Neural cell (in vitro differentiated cells): ENCODE measurements around the gene C1orf21. TPM values are rescaled to one million over a fixed set of nuclear protein-coding genes. Genes with fewer than 3 reads are reported as not detected.

Source experiments
- H2AFZ ChIP-seq: fragments of 200-600, 300-800 bp; sonication (generic), shearing (Covaris generic); 2 replicates; pipeline ENCODE4 v1.6.0; 2014; ENCODE audit warnings: low read depth, mild to moderate bottlenecking, antibody characterized with exemption, low read length, moderate library complexity
- H3F3A ChIP-seq: fragments of 200-600 bp; shearing (Covaris generic); 2 replicates; pipeline ENCODE4 v1.6.1; 2016; ENCODE audit warnings: mild to moderate bottlenecking, moderate library complexity, mixed read lengths, antibody characterized with exemption, low read length; ENCODE audit not compliant: insufficient read depth, poor library complexity, severe bottlenecking
- H3K27ac ChIP-seq: fragments of 200-600, 300-800 bp; sonication (generic), shearing (Covaris generic); 2 replicates; pipeline ENCODE4 v1.5.1; 2014; ENCODE audit warnings: mild to moderate bottlenecking, low read length, moderate library complexity
- H3K27me3 ChIP-seq: fragments of 300-800, 200-600 bp; sonication (generic), shearing (Covaris generic); 2 replicates; pipeline ENCODE4 v1.6.0; 2014; ENCODE audit warnings: mild to moderate bottlenecking, low read depth, low read length, moderate library complexity; ENCODE audit not compliant: insufficient read depth
- H3K36me3 ChIP-seq: fragments of 300-800, 200-600 bp; sonication (generic), shearing (Covaris generic); 2 replicates; pipeline ENCODE4 v1.5.1; 2014; ENCODE audit warnings: mild to moderate bottlenecking, antibody characterized with exemption, low read length, moderate library complexity; ENCODE audit not compliant: insufficient read depth
- H3K4me2 ChIP-seq: fragments of 300-800, 200-600 bp; sonication (generic), shearing (Covaris generic); 2 replicates; pipeline ENCODE4 v1.6.0; 2014; ENCODE audit warnings: mild to moderate bottlenecking, low read length
- H3K4me3 ChIP-seq: fragments of 300-800, 200-600 bp; sonication (generic), shearing (Covaris generic); 2 replicates; pipeline ENCODE4 v1.5.1; 2014; ENCODE audit warnings: mild to moderate bottlenecking, low read length, moderate library complexity
- H3K79me2 ChIP-seq: fragments of 200-600 bp; shearing (Covaris generic); replicated peaks from 2 replicates; pipeline ENCODE4 v1.6.0; 2014; ENCODE audit warnings: mild to moderate bottlenecking, low read length, moderate library complexity; ENCODE audit not compliant: insufficient read depth
- H3K9ac ChIP-seq: fragments of 300-800, 200-600 bp; sonication (generic), shearing (Covaris generic); 2 replicates; pipeline ENCODE4 v1.6.1; 2016; ENCODE audit warnings: mild to moderate bottlenecking, low read length, mixed read lengths
- H3K9me2 ChIP-seq: fragments of 200-600 bp; shearing (Covaris generic); 2 replicates; pipeline ENCODE4 v1.6.1; 2016; ENCODE audit warnings: mild to moderate bottlenecking, low read length, mixed read lengths; ENCODE audit not compliant: insufficient read depth
- H3K9me3 ChIP-seq: fragments of 200-600, 300-800 bp; sonication (generic), shearing (Covaris generic); 2 replicates; pipeline ENCODE4 v1.6.1; 2016; ENCODE audit warnings: mild to moderate bottlenecking, mixed run types, low read length, moderate library complexity, mixed read lengths
- H4K20me1 ChIP-seq: fragments of 200-600 bp; shearing (Covaris generic); 2 replicates; pipeline ENCODE4 v1.6.1; 2016; ENCODE audit warnings: mild to moderate bottlenecking, mixed run types; ENCODE audit not compliant: insufficient read depth
- EP300 ChIP-seq: fragments of 450-650 bp; conservative IDR thresholded peaks from 2 replicates; pipeline ENCODE4 v1.6.1; 2014; ENCODE audit warnings: antibody characterized with exemption, mild to moderate bottlenecking, moderate library complexity; ENCODE audit not compliant: poor library complexity, severe bottlenecking
- EZH2 ChIP-seq: fragments of 200-600, 300-800 bp; shearing (Covaris generic), sonication (generic); IDR thresholded peaks from 2 replicates; pipeline ENCODE4 v1.6.1; 2014; ENCODE audit warnings: antibody characterized with exemption, low read length, borderline replicate concordance, mild to moderate bottlenecking; ENCODE audit not compliant: insufficient read depth, poor library complexity, severe bottlenecking
- MXI1 ChIP-seq: fragments of 450-650 bp; conservative IDR thresholded peaks from 2 replicates; pipeline ENCODE4 v1.6.1; 2014; ENCODE audit warnings: antibody characterized with exemption, mild to moderate bottlenecking; ENCODE audit not compliant: poor library complexity, severe bottlenecking
- POLR2AphosphoS5 ChIP-seq: IDR thresholded peaks from 2 replicates; pipeline ENCODE4 v1.6.1; 2012
- RAD21 ChIP-seq: fragments of 450-650 bp; conservative IDR thresholded peaks from 2 replicates; pipeline ENCODE4 v1.6.1; 2014; ENCODE audit warnings: antibody characterized with exemption, mild to moderate bottlenecking, moderate library complexity
- SMC3 ChIP-seq: fragments of 450-650 bp; conservative IDR thresholded peaks from 2 replicates; pipeline ENCODE4 v1.6.1; 2014; ENCODE audit warnings: antibody characterized with exemption, mild to moderate bottlenecking, moderate library complexity; ENCODE audit not compliant: poor library complexity
- TAF1 ChIP-seq: IDR thresholded peaks from 2 replicates; pipeline ENCODE4 v1.6.1; 2012; ENCODE audit warnings: low read depth
- polyA plus RNA-seq: library from polyadenylated mRNA; depleted of rRNA; stranded (reverse); fragments of >200 nt; gene quantifications from 2 replicates; pipeline ENCODE4 v1.2.3, GENCODE V29; 2014
- TF ChIP-seq, protein P1 (sequence below): IDR thresholded peaks from 2 replicates; pipeline ENCODE4 v1.6.1; 2012; ENCODE audit warnings: borderline replicate concordance
- TF ChIP-seq, protein P2 (sequence below): fragments of 450-650 bp; IDR thresholded peaks from 2 replicates; pipeline ENCODE4 v1.5.1; 2014; ENCODE audit warnings: antibody characterized with exemption, mild to moderate bottlenecking, moderate library complexity; ENCODE audit not compliant: poor library complexity, severe bottlenecking

Gene C1orf21
- polyA plus RNA-seq, 1 donor from 2014 or later = 21.1 TPM

DNA sequence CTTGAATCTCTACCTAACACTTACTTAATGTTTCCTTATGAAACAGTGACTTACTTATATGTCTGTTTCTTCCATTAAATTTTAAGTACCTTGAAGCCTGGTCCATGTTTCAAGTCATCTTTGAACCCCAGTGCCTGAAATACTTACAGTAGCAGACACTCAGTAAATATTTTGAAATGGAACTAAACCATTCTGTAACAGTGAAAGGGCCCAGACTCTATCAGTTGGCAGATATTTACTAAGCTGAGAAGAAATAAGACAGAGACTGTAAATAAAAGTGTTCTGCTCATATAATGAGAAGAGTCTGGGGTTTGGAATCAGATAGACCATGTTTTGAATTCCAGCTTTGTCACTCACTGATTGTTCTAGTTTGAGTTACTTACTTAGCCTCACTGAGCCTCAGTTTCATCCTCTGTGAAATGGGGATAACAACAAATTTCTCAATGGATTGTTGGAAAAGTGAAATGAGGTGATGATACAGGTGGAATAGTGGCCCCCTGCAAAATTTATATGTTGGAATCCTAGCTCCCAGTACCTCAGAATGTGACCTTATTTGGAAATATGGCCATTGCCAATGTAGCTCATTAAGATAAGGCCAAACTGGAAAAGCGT, 19.3 kb upstream of the C1orf21 start:
- Histone ChIP-seq H3K4me2 (no peak overlapping the region), H4K20me1 (no peaks in the 10 kb centered on the region), H3K9ac (no peak overlapping the region)

DNA sequence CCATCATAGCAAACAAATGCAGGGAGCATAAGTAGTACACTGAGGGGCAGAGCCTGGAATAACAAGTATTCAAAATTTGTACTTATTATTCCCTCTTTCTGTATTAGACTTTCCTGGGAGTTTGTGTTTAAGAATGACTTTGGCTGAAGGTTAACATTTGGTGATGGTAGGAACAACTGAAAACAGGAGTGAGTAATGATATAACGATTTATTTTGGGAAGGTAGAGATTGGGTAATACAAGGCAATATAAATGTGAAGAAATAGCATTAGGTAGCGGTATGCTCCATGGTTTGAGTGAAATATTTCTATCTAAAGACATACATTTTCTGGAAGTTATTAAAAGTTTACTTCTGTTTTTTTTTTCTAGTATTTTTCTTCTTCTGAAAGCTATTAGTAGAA, 18.5 kb upstream of the C1orf21 start:
- no peaks in the 10 kb centered on the region for H3K9me2 ChIP-seq
- no peaks in the 10 kb centered on the region for H4K20me1 ChIP-seq
- H3F3A ChIP-seq = no peaks in the 10 kb centered on the region
- no peak overlapping the region for H3K9ac ChIP-seq
- no peaks in the 10 kb centered on the region for H3K9me3 ChIP-seq
- H3K4me3 ChIP-seq = no peak overlapping the region
- H3K36me3 ChIP-seq = no peaks in the 10 kb centered on the region
- H3K79me2 ChIP-seq = no peaks in the 10 kb centered on the region
- no peak for TF ChIP-seq SMC3
- no peak overlapping the region for H2AFZ ChIP-seq
- H3K27me3 ChIP-seq = no peaks in the 10 kb centered on the region
- no peak overlapping the region for H3K4me2 ChIP-seq
- H3K27ac ChIP-seq = no peak overlapping the region

More for the DNA sequence above, 19.3 kb upstream of the C1orf21 start:
- no peak overlapping the region for H3K27ac ChIP-seq
- H3K36me3 ChIP-seq = no peaks in the 10 kb centered on the region
- no peaks in the 10 kb centered on the region for H3K79me2 ChIP-seq
- H2AFZ ChIP-seq = no peak overlapping the region
- H3K9me3 ChIP-seq = no peaks in the 10 kb centered on the region
- H3F3A ChIP-seq = no peaks in the 10 kb centered on the region
- TF ChIP-seq SMC3 = no peak
- TF ChIP-seq POLR2AphosphoS5 = no peak
- TF ChIP-seq, protein P1, sequence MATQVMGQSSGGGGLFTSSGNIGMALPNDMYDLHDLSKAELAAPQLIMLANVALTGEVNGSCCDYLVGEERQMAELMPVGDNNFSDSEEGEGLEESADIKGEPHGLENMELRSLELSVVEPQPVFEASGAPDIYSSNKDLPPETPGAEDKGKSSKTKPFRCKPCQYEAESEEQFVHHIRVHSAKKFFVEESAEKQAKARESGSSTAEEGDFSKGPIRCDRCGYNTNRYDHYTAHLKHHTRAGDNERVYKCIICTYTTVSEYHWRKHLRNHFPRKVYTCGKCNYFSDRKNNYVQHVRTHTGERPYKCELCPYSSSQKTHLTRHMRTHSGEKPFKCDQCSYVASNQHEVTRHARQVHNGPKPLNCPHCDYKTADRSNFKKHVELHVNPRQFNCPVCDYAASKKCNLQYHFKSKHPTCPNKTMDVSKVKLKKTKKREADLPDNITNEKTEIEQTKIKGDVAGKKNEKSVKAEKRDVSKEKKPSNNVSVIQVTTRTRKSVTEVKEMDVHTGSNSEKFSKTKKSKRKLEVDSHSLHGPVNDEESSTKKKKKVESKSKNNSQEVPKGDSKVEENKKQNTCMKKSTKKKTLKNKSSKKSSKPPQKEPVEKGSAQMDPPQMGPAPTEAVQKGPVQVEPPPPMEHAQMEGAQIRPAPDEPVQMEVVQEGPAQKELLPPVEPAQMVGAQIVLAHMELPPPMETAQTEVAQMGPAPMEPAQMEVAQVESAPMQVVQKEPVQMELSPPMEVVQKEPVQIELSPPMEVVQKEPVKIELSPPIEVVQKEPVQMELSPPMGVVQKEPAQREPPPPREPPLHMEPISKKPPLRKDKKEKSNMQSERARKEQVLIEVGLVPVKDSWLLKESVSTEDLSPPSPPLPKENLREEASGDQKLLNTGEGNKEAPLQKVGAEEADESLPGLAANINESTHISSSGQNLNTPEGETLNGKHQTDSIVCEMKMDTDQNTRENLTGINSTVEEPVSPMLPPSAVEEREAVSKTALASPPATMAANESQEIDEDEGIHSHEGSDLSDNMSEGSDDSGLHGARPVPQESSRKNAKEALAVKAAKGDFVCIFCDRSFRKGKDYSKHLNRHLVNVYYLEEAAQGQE = no peak
- TF ChIP-seq TAF1 = no peak
- no peak for TF ChIP-seq MXI1
- TF ChIP-seq EP300 = no peak
- no peaks in the 10 kb centered on the region for H3K9me2 ChIP-seq
- H3K4me3 ChIP-seq = no peak overlapping the region
- H3K27me3 ChIP-seq = no peaks in the 10 kb centered on the region

DNA sequence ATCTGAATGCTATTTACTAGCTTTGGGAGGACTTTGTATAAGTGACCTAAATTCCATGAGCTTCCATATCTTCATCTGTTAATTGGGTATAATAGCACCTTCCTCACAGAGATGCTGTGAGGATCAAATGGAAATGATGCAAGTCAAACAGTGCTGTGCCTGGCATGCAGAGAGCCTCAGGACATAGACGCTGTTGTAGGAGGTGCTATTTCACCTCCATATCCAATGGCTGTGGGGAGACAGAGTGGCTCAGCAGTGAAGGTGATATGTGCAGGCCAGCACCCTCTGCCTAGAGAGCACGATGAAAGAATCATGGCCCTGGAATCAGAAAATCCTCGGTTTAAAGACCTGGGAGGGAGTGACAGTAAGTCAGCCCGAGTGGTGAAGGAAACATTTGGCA, 16.0 kb upstream of the C1orf21 start:
- no peak for TF ChIP-seq RAD21
- no peak for TF ChIP-seq EP300
- no peak for TF ChIP-seq EZH2
- TF ChIP-seq, protein P1 = no peak
- TF ChIP-seq, protein P2, sequence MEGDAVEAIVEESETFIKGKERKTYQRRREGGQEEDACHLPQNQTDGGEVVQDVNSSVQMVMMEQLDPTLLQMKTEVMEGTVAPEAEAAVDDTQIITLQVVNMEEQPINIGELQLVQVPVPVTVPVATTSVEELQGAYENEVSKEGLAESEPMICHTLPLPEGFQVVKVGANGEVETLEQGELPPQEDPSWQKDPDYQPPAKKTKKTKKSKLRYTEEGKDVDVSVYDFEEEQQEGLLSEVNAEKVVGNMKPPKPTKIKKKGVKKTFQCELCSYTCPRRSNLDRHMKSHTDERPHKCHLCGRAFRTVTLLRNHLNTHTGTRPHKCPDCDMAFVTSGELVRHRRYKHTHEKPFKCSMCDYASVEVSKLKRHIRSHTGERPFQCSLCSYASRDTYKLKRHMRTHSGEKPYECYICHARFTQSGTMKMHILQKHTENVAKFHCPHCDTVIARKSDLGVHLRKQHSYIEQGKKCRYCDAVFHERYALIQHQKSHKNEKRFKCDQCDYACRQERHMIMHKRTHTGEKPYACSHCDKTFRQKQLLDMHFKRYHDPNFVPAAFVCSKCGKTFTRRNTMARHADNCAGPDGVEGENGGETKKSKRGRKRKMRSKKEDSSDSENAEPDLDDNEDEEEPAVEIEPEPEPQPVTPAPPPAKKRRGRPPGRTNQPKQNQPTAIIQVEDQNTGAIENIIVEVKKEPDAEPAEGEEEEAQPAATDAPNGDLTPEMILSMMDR = no peak
- no peak for TF ChIP-seq MXI1
- no peak for TF ChIP-seq TAF1
- TF ChIP-seq POLR2AphosphoS5 = no peak
- no peak for TF ChIP-seq SMC3
- Histone ChIP-seq H3K36me3 (no peaks in the 10 kb centered on the region), H3K27me3 (no peaks in the 10 kb centered on the region), H3K9me2 (no peaks in the 10 kb centered on the region), H4K20me1 (no peaks in the 10 kb centered on the region), H3F3A (no peaks in the 10 kb centered on the region), H3K4me2 (no peak overlapping the region), H3K79me2 (no peaks in the 10 kb centered on the region), H3K4me3 (no peak overlapping the region), H3K9ac (no peak overlapping the region), H3K9me3 (no peaks in the 10 kb centered on the region), H2AFZ (no peak overlapping the region), H3K27ac (no peak overlapping the region)
